ENCODE data around the gene RHBDD2.
"Not testable (repeated sequence)": the region's sequence is repeated elsewhere in the genome, so short reads cannot be mapped to it uniquely, and the experiment has no call there.

RHBDD2 gene

GRCh38 chr7:75842836-75843446, 35.9 kb upstream of the RHBDD2 start:
- ATAC-seq (ENCODE audit: insufficient read depth, low read depth) (no peak), DNase-seq (no peak)
- H3K9me3 ChIP-seq (ENCODE audit: insufficient read depth, low read length, severe bottlenecking) = no peaks in the 10 kb centered on the region
- H3K36me3 ChIP-seq (ENCODE audit: insufficient read depth, low read length) = no peaks in the 10 kb centered on the region
- H2AFZ ChIP-seq (ENCODE audit: low read depth, low read length) = no peak overlapping the region
- no peak overlapping the region for H3K27ac ChIP-seq (ENCODE audit: low read length)
- TF ChIP-seq CTCF (IDR thresholded peaks at IDR 0.05; ENCODE audit: borderline replicate concordance, extremely low read depth, low read length, poor library complexity, severe bottlenecking) (no peak), EZH2 (IDR thresholded peaks at IDR 0.05; ENCODE audit: borderline replicate concordance, low read depth, low read length, severe bottlenecking) (no peak)
- no peaks in the 10 kb centered on the region for H3K79me2 ChIP-seq (ENCODE audit: insufficient read depth, low read length)
- no peaks in the 10 kb centered on the region for H3K27me3 ChIP-seq (ENCODE audit: insufficient read depth, low read length, poor library complexity)
- no peak overlapping the region for H3K9ac ChIP-seq (ENCODE audit: low read depth, low read length)
- H3K4me1 ChIP-seq (ENCODE audit: insufficient read depth, low read length) = no peaks in the 10 kb centered on the region
- H3K4me3 ChIP-seq (ENCODE audit: low read depth in 1 of 2, low read length in 2 of 2) = no peak overlapping the region
- no peak overlapping the region for H3K4me2 ChIP-seq (ENCODE audit: insufficient read depth, low read length)
- no peaks in the 10 kb centered on the region for H4K20me1 ChIP-seq (ENCODE audit: insufficient read depth, low read length)

- Histone ChIP-seq H3K4me1 (ENCODE audit: insufficient read depth, low read length) (no peaks in the 10 kb centered on the region), H2AFZ (ENCODE audit: low read depth, low read length) (no peak overlapping the region), H3K4me2 (ENCODE audit: insufficient read depth, low read length) (no peak overlapping the region), H3K9ac (ENCODE audit: low read depth, low read length) (no peak overlapping the region), H3K4me3 (ENCODE audit: low read depth in 1 of 2, low read length in 2 of 2) (no peak overlapping the region), H4K20me1 (ENCODE audit: insufficient read depth, low read length) (no peaks in the 10 kb centered on the region), H3K27me3 (ENCODE audit: insufficient read depth, low read length, poor library complexity) (no peaks in the 10 kb centered on the region), H3K9me3 (ENCODE audit: insufficient read depth, low read length, severe bottlenecking) (no peaks in the 10 kb centered on the region), H3K27ac (ENCODE audit: low read length) (no peak overlapping the region), H3K36me3 (ENCODE audit: insufficient read depth, low read length) (no peaks in the 10 kb centered on the region), H3K79me2 (ENCODE audit: insufficient read depth, low read length) (no peaks in the 10 kb centered on the region)
- no peak for TF ChIP-seq CTCF (IDR thresholded peaks at IDR 0.05; ENCODE audit: borderline replicate concordance, extremely low read depth, low read length, poor library complexity, severe bottlenecking)
- no peak for ATAC-seq (ENCODE audit: insufficient read depth, low read depth)
- DNase-seq = no peak
These were observed 35.2 kb upstream of the RHBDD2 start for GRCh38 chr7:75843613-75844116.

GRCh38 chr7:75844158-75844557, 34.7 kb upstream of the RHBDD2 start:
- Histone ChIP-seq H3K36me3 (ENCODE audit: insufficient read depth, low read length) (no peaks in the 10 kb centered on the region), H3K9me3 (ENCODE audit: insufficient read depth, low read length, severe bottlenecking) (no peaks in the 10 kb centered on the region), H3K4me3 (ENCODE audit: low read depth in 1 of 2, low read length in 2 of 2) (no peak overlapping the region), H4K20me1 (ENCODE audit: insufficient read depth, low read length) (no peaks in the 10 kb centered on the region), H2AFZ (ENCODE audit: low read depth, low read length) (no peak overlapping the region), H3K4me1 (ENCODE audit: insufficient read depth, low read length) (no peaks in the 10 kb centered on the region), H3K27me3 (ENCODE audit: insufficient read depth, low read length, poor library complexity) (no peaks in the 10 kb centered on the region), H3K27ac (ENCODE audit: low read length) (no peak overlapping the region), H3K4me2 (ENCODE audit: insufficient read depth, low read length) (no peak overlapping the region), H3K79me2 (ENCODE audit: insufficient read depth, low read length) (no peaks in the 10 kb centered on the region), H3K9ac (ENCODE audit: low read depth, low read length) (no peak overlapping the region)
- ATAC-seq (ENCODE audit: insufficient read depth, low read depth) (no peak), DNase-seq (no peak)
- TF ChIP-seq EZH2 (IDR thresholded peaks at IDR 0.05; ENCODE audit: borderline replicate concordance, low read depth, low read length, severe bottlenecking) (no peak), CTCF (IDR thresholded peaks at IDR 0.05; ENCODE audit: borderline replicate concordance, extremely low read depth, low read length, poor library complexity, severe bottlenecking) (no peak)

- H3K79me2 ChIP-seq (ENCODE audit: insufficient read depth, low read length); ATAC-seq (ENCODE audit: insufficient read depth, low read depth); H3K27ac ChIP-seq (ENCODE audit: low read length); H2AFZ ChIP-seq (ENCODE audit: low read depth, low read length); H4K20me1 ChIP-seq (ENCODE audit: insufficient read depth, low read length); H3K4me3 ChIP-seq (ENCODE audit: low read depth in 1 of 2, low read length in 2 of 2); DNase-seq; H3K4me2 ChIP-seq (ENCODE audit: insufficient read depth, low read length); H3K9ac ChIP-seq (ENCODE audit: low read depth, low read length); H3K9me3 ChIP-seq (ENCODE audit: insufficient read depth, low read length, severe bottlenecking); H3K27me3 ChIP-seq (ENCODE audit: insufficient read depth, low read length, poor library complexity); H3K4me1 ChIP-seq (ENCODE audit: insufficient read depth, low read length); H3K36me3 ChIP-seq (ENCODE audit: insufficient read depth, low read length): not testable (repeated sequence)
These were observed 33.7 kb upstream of the RHBDD2 start for GRCh38 chr7:75845132-75845531.
